Measurements from ENCODE around the gene ZNG1B. TPM values are rescaled to one million over a fixed set of nuclear protein-coding genes. Genes with fewer than 3 reads are reported as not detected.
"Not testable (repeated sequence)": the region's sequence is repeated elsewhere in the genome, so short reads cannot be mapped to it uniquely, and the experiment has no call there.

The ZNG1B gene
- total RNA-seq, 4 donors from 2014 or later, result 16.1 to 48.2 (median 34.0) TPM

- H3K27ac ChIP-seq, result no peak overlapping the region
- ATAC-seq (no peak), DNase-seq (no peak)
- intact Hi-C loops (cut with DNase I; ENCODE audit: low total_unique reads), result no loop called here
- no peak for TF ChIP-seq POLR2A (IDR thresholded peaks at IDR 0.05)
- TF ChIP-seq, protein P1, sequence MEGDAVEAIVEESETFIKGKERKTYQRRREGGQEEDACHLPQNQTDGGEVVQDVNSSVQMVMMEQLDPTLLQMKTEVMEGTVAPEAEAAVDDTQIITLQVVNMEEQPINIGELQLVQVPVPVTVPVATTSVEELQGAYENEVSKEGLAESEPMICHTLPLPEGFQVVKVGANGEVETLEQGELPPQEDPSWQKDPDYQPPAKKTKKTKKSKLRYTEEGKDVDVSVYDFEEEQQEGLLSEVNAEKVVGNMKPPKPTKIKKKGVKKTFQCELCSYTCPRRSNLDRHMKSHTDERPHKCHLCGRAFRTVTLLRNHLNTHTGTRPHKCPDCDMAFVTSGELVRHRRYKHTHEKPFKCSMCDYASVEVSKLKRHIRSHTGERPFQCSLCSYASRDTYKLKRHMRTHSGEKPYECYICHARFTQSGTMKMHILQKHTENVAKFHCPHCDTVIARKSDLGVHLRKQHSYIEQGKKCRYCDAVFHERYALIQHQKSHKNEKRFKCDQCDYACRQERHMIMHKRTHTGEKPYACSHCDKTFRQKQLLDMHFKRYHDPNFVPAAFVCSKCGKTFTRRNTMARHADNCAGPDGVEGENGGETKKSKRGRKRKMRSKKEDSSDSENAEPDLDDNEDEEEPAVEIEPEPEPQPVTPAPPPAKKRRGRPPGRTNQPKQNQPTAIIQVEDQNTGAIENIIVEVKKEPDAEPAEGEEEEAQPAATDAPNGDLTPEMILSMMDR (IDR thresholded peaks at IDR 0.05 in 4 of 5, conservative IDR thresholded peaks at IDR 0.05 in 1 of 5), result no peak
- H3K9me3 ChIP-seq, result no peaks in the 10 kb centered on the region
- no peaks in the 10 kb centered on the region for H3K36me3 ChIP-seq
- H3K27me3 ChIP-seq, result no peaks in the 10 kb centered on the region
- H3K4me3 ChIP-seq, result no peak overlapping the region
- H3K4me1 ChIP-seq, result no peaks in the 10 kb centered on the region
- in situ Hi-C loops (cut with MboI; ENCODE audit: low sequenced_read_pairs in 4 of 4), result no loop called here
Measured at GRCh38 chr2:113407446-113408099, 29.9 kb upstream of the ZNG1B start.

GRCh38 chr2:113411725-113412352 lies 25.7 kb upstream of the ZNG1B start:
- H3K4me3 ChIP-seq; intact Hi-C loops (cut with DNase I; ENCODE audit: low total_unique reads); H3K4me1 ChIP-seq; H3K9me3 ChIP-seq; H3K27me3 ChIP-seq; H3K27ac ChIP-seq; DNase-seq; ATAC-seq; H3K36me3 ChIP-seq; in situ Hi-C loops (cut with MboI; ENCODE audit: low sequenced_read_pairs in 4 of 4): not testable (repeated sequence)

DNA sequence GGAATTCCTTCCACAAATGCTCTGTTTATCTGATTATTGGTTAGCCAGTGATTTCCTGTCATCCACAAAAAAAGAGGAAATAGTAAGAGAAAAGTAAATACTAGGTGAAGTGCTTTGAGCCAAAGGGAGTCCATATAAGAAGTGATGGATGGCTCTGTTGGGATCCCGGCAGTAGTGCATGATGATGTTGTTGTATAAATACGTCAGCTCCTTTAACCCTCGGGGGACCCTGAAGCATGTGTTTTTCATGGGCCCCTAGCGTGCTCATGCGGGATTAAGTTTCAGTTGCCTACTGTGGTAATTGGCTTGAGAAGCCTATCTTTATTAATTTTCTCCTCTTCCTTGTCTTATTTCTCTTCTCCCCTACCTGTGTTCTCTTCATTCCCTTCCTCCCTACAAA lies 24.7 kb upstream of the ZNG1B start:
- H3K36me3 ChIP-seq; H3K27ac ChIP-seq; in situ Hi-C loops (cut with MboI; ENCODE audit: low sequenced_read_pairs in 4 of 4); H3K4me3 ChIP-seq; H3K27me3 ChIP-seq; intact Hi-C loops (cut with DNase I; ENCODE audit: low total_unique reads); H3K9me3 ChIP-seq; DNase-seq; ATAC-seq; H3K4me1 ChIP-seq: not testable (repeated sequence)

DNA sequence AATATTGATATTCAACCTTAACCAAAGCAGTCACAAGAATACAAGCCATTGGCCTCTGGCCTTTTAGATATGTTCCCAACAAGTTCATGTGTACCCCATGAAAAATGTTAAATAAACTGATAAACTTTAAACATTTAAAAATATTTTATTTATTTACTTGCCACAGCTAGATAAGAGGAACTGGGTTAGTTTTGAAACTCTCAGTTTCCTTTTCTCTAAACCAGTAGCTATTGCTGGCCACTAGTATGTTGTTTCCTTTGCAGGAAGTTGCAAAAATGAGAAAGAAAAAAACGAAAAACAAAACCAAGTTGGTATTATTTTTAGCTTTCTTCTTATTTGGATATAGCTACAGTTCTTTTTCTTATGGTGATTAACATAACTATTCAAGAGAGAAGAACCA lies 5.7 kb upstream of the ZNG1B start:
- DNase-seq; H3K4me1 ChIP-seq; H3K27me3 ChIP-seq; ATAC-seq; intact Hi-C loops (cut with DNase I; ENCODE audit: low total_unique reads); H3K4me3 ChIP-seq; H3K36me3 ChIP-seq; H3K9me3 ChIP-seq; in situ Hi-C loops (cut with MboI; ENCODE audit: low sequenced_read_pairs in 4 of 4); H3K27ac ChIP-seq: not testable (repeated sequence)

DNA sequence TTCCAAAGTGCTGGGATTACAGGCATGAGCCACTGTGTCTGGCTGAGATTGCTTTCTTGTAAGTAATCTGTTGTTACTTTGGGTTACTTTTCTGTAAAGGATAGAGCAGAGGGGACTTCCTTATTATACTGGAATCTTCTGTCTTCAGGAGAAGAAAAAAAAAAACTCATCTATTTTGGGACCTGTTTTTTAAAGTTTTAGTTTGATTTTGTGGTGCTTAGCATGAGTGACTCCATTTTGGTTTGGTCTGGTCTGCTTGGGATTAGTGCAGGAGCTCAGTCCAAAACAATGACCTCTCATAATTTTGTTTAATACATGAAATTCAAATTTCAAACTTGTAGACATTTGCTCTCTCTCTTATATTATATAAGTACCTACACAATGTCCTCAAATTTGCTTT lies 4.0 kb upstream of the ZNG1B start:
- H3K4me1 ChIP-seq; H3K9me3 ChIP-seq; H3K27ac ChIP-seq; intact Hi-C loops (cut with DNase I; ENCODE audit: low total_unique reads); H3K27me3 ChIP-seq; in situ Hi-C loops (cut with MboI; ENCODE audit: low sequenced_read_pairs in 4 of 4); DNase-seq; H3K4me3 ChIP-seq; ATAC-seq; H3K36me3 ChIP-seq: not testable (repeated sequence)

- H3K27ac ChIP-seq; H3K4me1 ChIP-seq; intact Hi-C loops (cut with DNase I; ENCODE audit: low total_unique reads); ATAC-seq; H3K9me3 ChIP-seq; H3K36me3 ChIP-seq; H3K4me3 ChIP-seq; H3K27me3 ChIP-seq; DNase-seq; in situ Hi-C loops (cut with MboI; ENCODE audit: low sequenced_read_pairs in 4 of 4): not testable (repeated sequence)
Measured at GRCh38 chr2:113465770-113466169, 28.3 kb downstream of the ZNG1B start.

DNA sequence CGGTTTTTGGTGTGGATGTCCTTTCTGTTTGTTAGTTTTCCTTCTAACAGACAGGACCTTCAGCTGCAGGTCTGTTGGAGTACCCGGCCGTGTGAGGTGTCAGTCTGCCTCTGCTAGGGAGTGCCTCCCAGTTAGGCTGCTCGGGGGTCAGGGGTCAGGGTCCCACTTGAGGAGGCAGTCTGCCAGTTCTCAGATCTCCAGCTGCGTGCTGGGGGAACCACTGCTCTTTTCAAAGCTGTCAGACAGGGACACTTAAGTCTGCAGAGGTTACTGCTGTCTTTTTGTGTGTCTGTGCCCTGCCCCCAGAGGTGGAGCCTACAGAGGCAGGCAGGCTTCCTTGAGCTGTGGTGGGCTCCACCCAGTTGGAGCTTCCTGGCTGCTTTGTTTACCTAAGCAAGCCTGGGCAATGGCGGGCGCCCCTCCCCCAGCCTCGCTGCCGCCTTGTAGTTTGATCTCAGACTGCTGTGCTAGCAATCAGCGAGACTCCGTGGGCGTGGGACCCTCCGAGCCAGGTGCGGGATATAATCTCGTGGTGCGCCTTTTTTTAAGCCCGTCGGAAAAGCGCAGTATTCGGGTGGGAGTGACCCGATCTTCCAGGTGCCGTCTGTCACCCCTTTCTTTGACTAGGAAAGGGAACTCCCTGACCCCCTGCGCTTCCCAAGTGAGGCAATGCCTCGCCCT lies 39.3 kb downstream of the ZNG1B start:
- H3K4me3 ChIP-seq; H3K27me3 ChIP-seq; H3K27ac ChIP-seq; ATAC-seq; H3K4me1 ChIP-seq; H3K9me3 ChIP-seq; intact Hi-C loops (cut with DNase I; ENCODE audit: low total_unique reads); in situ Hi-C loops (cut with MboI; ENCODE audit: low sequenced_read_pairs in 4 of 4); DNase-seq; H3K36me3 ChIP-seq: not testable (repeated sequence)

- ATAC-seq; H3K36me3 ChIP-seq; H3K4me1 ChIP-seq; intact Hi-C loops (cut with DNase I; ENCODE audit: low total_unique reads); H3K9me3 ChIP-seq; H3K27ac ChIP-seq; H3K4me3 ChIP-seq; DNase-seq; in situ Hi-C loops (cut with MboI; ENCODE audit: low sequenced_read_pairs in 4 of 4): not testable (repeated sequence)
- peaks cover 0 to 25% (median 8%) of the 10 kb centered on the region in 3 donors for H3K27me3 ChIP-seq
Measured at GRCh38 chr2:113496527-113496926, 59.0 kb downstream of the ZNG1B start.

GRCh38 chr2:113498365-113498764 lies 60.9 kb downstream of the ZNG1B start, which contains the start of gene FOXD4L1:
Gene FOXD4L1 (plus strand): TSS chr2:113498665. CDS start chr2:113499257, 592 bp downstream.
- H3K27ac ChIP-seq; intact Hi-C loops (cut with DNase I; ENCODE audit: low total_unique reads); H3K4me3 ChIP-seq; in situ Hi-C loops (cut with MboI; ENCODE audit: low sequenced_read_pairs in 4 of 4); H3K9me3 ChIP-seq; H3K36me3 ChIP-seq; DNase-seq; ATAC-seq: not testable (repeated sequence)
- Histone ChIP-seq H3K27me3 (peaks cover 0 to 41% (median 21%) of the 10 kb centered on the region in 3 donors), H3K4me1 (peaks cover 3 to 13% of the 10 kb centered on the region in 2 donors)

DNA sequence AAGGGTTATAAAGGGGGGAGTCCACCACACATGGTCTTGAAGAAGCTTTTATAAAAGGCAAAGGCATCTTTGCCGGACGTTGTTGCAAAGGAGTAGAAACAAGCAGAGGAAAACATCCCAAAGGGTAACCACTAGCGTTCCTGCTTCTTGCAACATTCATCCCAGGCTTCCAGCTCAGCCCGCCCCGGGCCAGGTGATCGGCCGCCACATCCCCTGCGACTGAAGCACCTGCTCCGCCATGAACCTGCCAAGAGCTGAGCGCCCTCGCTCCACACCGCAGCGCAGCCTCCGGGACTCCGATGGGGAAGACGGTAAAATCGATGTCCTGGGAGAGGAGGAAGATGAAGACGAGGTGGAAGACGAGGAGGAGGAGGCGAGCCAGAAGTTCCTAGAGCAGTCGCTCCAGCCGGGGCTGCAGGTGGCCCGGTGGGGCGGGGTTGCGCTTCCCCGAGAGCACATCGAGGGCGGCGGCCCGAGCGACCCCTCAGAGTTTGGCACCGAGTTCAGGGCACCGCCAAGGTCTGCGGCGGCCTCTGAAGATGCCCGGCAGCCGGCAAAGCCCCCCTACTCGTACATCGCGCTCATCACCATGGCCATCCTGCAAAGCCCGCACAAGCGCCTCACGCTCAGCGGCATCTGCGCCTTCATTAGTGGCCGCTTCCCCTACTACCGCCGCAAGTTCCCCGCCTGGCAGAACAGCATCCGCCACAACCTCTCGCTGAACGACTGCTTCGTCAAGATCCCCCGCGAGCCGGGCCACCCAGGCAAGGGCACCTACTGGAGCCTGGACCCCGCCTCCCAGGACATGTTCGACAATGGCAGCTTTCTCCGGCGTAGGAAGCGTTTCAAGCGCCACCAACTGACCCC lies 61.8 kb downstream of the ZNG1B start:
- intact Hi-C loops (cut with DNase I; ENCODE audit: low total_unique reads), result not testable (repeated sequence)
- H3K27me3 ChIP-seq, result peaks cover 0 to 49% (median 30%) of the 10 kb centered on the region in 3 donors

More for the DNA sequence above, 61.8 kb downstream of the ZNG1B start:
- in situ Hi-C loops (cut with MboI; ENCODE audit: low sequenced_read_pairs in 4 of 4); H3K9me3 ChIP-seq; DNase-seq; H3K36me3 ChIP-seq; ATAC-seq; H3K4me3 ChIP-seq; H3K27ac ChIP-seq: not testable (repeated sequence)
- peaks cover 3 to 19% of the 10 kb centered on the region in 2 donors for H3K4me1 ChIP-seq

Measured in gastrocnemius medialis (tissue), 4 donors.